K562 (cell line): Measurements from ENCODE around the gene ABCG5. TPM values are rescaled to one million over a fixed set of nuclear protein-coding genes. Genes with fewer than 3 reads are reported as not detected.

Experiments
- ARID4B ChIP-seq: sonication (generic); formaldehyde crosslinking; IDR thresholded peaks from 2 replicates; pipeline ENCODE4 v1.8.0; 2022; ENCODE audit warnings: mild to moderate bottlenecking, missing genetic modification reagents
- ARNT ChIP-seq, 2 experiments: fragments of 450-650 bp; IDR thresholded peaks; 2 replicates each; pipeline ENCODE4 v1.6.1; 2016; ENCODE audit warnings: mild to moderate bottlenecking in 1 of 2
- HINFP ChIP-seq: fragments of 450-650 bp; conservative IDR thresholded peaks from 2 replicates; pipeline ENCODE4 v1.6.1; 2016; ENCODE audit warnings: missing genetic modification characterization, low read depth, mild to moderate bottlenecking, control low read depth, missing compliant biosample characterization
- JUNB ChIP-seq: fragments of 450-650 bp; formaldehyde crosslinking; conservative IDR thresholded peaks from 2 replicates; pipeline ENCODE4 v1.4.0; 2020; ENCODE audit warnings: mild to moderate bottlenecking
- MAFK ChIP-seq: IDR thresholded peaks from 2 replicates; pipeline ENCODE4 v1.6.1; 2011; ENCODE audit warnings: low read length, improper control_type of control experiment
- MAZ ChIP-seq, 2 experiments: fragments of 450-650 bp in 1 of 2; sonication (generic) in 1 of 2; formaldehyde crosslinking; IDR thresholded peaks in 1 of 2; conservative IDR thresholded peaks in 1 of 2; 2 replicates each; pipeline versions ENCODE4 v1.4.0 to v1.5.0; 2020; ENCODE audit warnings: mild to moderate bottlenecking in 1 of 2, missing genetic modification reagents in 1 of 2
- NCOA2 ChIP-seq, 2 experiments: fragments of 450-650 bp; IDR thresholded peaks; 2 replicates each; pipeline ENCODE4 v1.6.1; 2018; ENCODE audit warnings: mild to moderate bottlenecking in 2 of 2, moderate library complexity in 1 of 2; ENCODE audit not compliant: partially characterized antibody in 2 of 2
- NRF1 ChIP-seq, 2 experiments: fragments of 450-650 bp; IDR thresholded peaks in 1 of 2; conservative IDR thresholded peaks in 1 of 2; 2 replicates each; pipeline ENCODE4 v1.6.1; 2014; ENCODE audit warnings: mild to moderate bottlenecking in 2 of 2
- PPARD ChIP-seq: fragments of 250-450 bp; sonication (Bioruptor Pico); IDR thresholded peaks from 2 replicates; pipeline ENCODE4 v1.8.0; 2022; ENCODE audit warnings: inconsistent platforms, mild to moderate bottlenecking, moderate library complexity
- PURB ChIP-seq: sonication (generic); formaldehyde crosslinking; IDR thresholded peaks from 2 replicates; pipeline ENCODE4 v1.9.0; 2021; ENCODE audit warnings: low read depth, mild to moderate bottlenecking, missing genetic modification reagents
- RAD51 ChIP-seq: fragments of 450-650 bp; IDR thresholded peaks from 2 replicates; pipeline ENCODE4 v1.7.1; 2016; ENCODE audit warnings: low read depth, mild to moderate bottlenecking, borderline replicate concordance
- RNF2 ChIP-seq: sonication (generic); IDR thresholded peaks from 2 replicates; pipeline ENCODE4 v1.6.1; 2016
- TAF15 ChIP-seq: fragments of 200-400 bp; formaldehyde crosslinking; IDR thresholded peaks from 2 replicates; pipeline ENCODE4 v1.6.1; 2017; ENCODE audit warnings: mild to moderate bottlenecking, low read depth, low read length, moderate library complexity
- ZNF407 ChIP-seq: fragments of 450-650 bp; IDR thresholded peaks from 2 replicates; pipeline ENCODE4 v1.6.1; 2016; ENCODE audit warnings: low read depth
- polyA plus RNA-seq, 8 experiments: library from polyadenylated mRNA; depleted of rRNA in 4 of 8; stranded (reverse) in 5 of 8; unstranded in 3 of 8; fragments of >200 nt; fragmentation: Nextera tagmentation in 2 of 8; fragmentation: Illumina TruSeq in 1 of 8; extraction: Ambion mirVana in 2 of 8; extraction: Trizol in 1 of 8; gene quantifications; 2 replicates each; pipeline versions ENCODE4 v1.2.1 to v1.2.3, GENCODE V29; 2011 to 2014; ENCODE audit warnings: inconsistent platforms in 1 of 8, missing spikeins in 1 of 8
- total RNA-seq, 7 experiments: library from RNA; depleted of rRNA in 6 of 7; stranded (reverse); fragments of >200 nt in 6 of 7; fragmentation: Illumina TruSeq in 2 of 7; extraction: Trizol in 2 of 7; gene quantifications; 2 replicates each; pipeline versions ENCODE4 v1.2.1 to v1.2.3, GENCODE V29; 2011 to 2021; ENCODE audit warnings: low replicate concordance in 1 of 7

The ABCG5 gene
- total and polyA plus RNA-seq, 9 of the 15 experiments (the other 6 are each of a cell fraction or from before 2014, with no cell fraction given) = 0.01 TPM; not detected in 7

- TF ChIP-seq ZNF407 (no peak), NCOA2 (IDR thresholded peaks at IDR 0.05; ENCODE audit: partially characterized antibody in 2 of 2) (no peak), HINFP (tag) (no peak), RAD51 (no peak), PURB (CRISPR knock-in tag) (no peak), RNF2 (no peak), TAF15 (no peak), MAZ (CRISPR knock-in tag; conservative IDR thresholded peaks at IDR 0.05 in 1 of 2, IDR thresholded peaks at IDR 0.05 in 1 of 2) (peak; percentile 38 to 70; a peak in 2 of 4 replicates), NRF1 (conservative IDR thresholded peaks at IDR 0.05 in 1 of 2, IDR thresholded peaks at IDR 0.05 in 1 of 2) (peak; percentile 64 to 72), MAFK (no peak), ARID4B (CRISPR knock-in tag) (peak; percentile 90), ARNT (IDR thresholded peaks at IDR 0.05) (no peak), JUNB (CRISPR knock-in tag) (no peak), PPARD (CRISPR knock-in tag) (no peak)
Measured at GRCh38 chr2:43773876-43774613, 64.6 kb downstream of the ABCG5 start, which contains the start of gene DYNC2LI1 (continued).
